Measurements from ENCODE around the gene MYO1C.
"Not testable (repeated sequence)": the region's sequence is repeated elsewhere in the genome, so short reads cannot be mapped to it uniquely, and the experiment has no call there.

The MYO1C gene

GRCh38 chr17:1508709-1509108 lies 16.2 kb upstream of the MYO1C start:
- not testable (repeated sequence) for DNase-seq

GRCh38 chr17:1506649-1507267 lies 14.3 kb upstream of the MYO1C start:
- DNase-seq, result no peak

GRCh38 chr17:1505586-1505985 lies 13.1 kb upstream of the MYO1C start:
- DNase-seq, result no peak

- no peak for DNase-seq
Measured at GRCh38 chr17:1504866-1505265, 12.4 kb upstream of the MYO1C start.

GRCh38 chr17:1503699-1504098 lies 11.2 kb upstream of the MYO1C start:
- DNase-seq, result no peak

GRCh38 chr17:1498869-1499268 lies 6.4 kb upstream of the MYO1C start:
- no peak for DNase-seq

GRCh38 chr17:1498233-1498632 lies 5.7 kb upstream of the MYO1C start:
- no peak for DNase-seq

- DNase-seq, result no peak
Measured at GRCh38 chr17:1497831-1498230, 5.3 kb upstream of the MYO1C start.

- DNase-seq, result no peak
Measured at GRCh38 chr17:1496869-1497268, 4.4 kb upstream of the MYO1C start.

GRCh38 chr17:1495265-1495989 lies 2.9 kb upstream of the MYO1C start:
- DNase-seq, result no peak

GRCh38 chr17:1494736-1495253 lies 2.3 kb upstream of the MYO1C start:
- DNase-seq, result no peak

- DNase-seq, result no peak
Measured at GRCh38 chr17:1494203-1494602, 1.7 kb upstream of the MYO1C start.

GRCh38 chr17:1493291-1493980 lies 950 bp upstream of the MYO1C start:
- no peak for DNase-seq

- peak; percentile 26 for DNase-seq
Measured at GRCh38 chr17:1491443-1492248, 840 bp downstream of the MYO1C start.

- DNase-seq, result peak; percentile 60
Measured at GRCh38 chr17:1490643-1491442, 1.6 kb downstream of the MYO1C start.

- no peak for DNase-seq
Measured at GRCh38 chr17:1488826-1489270, 3.6 kb downstream of the MYO1C start.

- DNase-seq, result peak; percentile 71
Measured at GRCh38 chr17:1487939-1488825, 4.3 kb downstream of the MYO1C start.

- DNase-seq, result peak; percentile 84
Measured at GRCh38 chr17:1486802-1487695, 5.4 kb downstream of the MYO1C start.

- DNase-seq, result peak; percentile 67
Measured at GRCh38 chr17:1485423-1486376, 6.8 kb downstream of the MYO1C start.

All from activated CD4-positive, alpha-beta T cell treated with anti-CD3 and anti-CD28 coated beads, Interleukin-2, amount 50 U/mL, for 1 hour (primary cell).